ENCODE data around the gene SCN2B.
"Not testable (repeated sequence)": the region's sequence is repeated elsewhere in the genome, so short reads cannot be mapped to it uniquely, and the experiment has no call there.

Gene SCN2B

DNA sequence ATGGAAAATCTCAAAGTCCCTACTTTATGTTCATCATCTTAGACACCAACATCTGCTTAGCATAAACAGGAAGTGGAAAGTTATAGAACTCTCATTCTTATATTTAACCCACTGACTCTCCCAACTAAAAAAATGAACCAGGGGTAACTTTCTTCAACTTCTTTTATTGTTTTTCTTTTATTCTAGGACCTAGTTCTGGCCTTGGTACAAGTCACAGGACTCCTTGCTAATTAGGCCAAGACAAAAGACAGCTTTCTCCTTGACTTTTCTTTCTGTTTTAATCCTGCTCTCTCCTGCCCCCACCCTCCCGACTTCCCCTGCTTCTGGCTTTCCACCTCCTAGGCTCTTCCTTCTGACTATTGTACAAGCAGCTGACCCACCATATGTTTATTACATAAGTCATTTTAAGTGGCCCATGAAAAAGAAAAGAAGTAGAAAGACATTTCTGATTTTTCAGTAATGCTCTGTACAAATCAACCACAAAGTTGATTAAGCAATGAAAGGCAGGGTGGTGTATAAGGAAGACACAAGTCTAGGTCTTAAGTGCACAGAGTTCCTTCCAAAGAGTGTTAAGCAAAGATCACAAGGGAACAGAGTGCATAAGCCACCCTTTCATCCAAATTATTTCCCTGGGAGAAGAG lies 30.1 kb upstream of the SCN2B start:
- DNase-seq (ENCODE audit: low read depth), result no peak

DNA sequence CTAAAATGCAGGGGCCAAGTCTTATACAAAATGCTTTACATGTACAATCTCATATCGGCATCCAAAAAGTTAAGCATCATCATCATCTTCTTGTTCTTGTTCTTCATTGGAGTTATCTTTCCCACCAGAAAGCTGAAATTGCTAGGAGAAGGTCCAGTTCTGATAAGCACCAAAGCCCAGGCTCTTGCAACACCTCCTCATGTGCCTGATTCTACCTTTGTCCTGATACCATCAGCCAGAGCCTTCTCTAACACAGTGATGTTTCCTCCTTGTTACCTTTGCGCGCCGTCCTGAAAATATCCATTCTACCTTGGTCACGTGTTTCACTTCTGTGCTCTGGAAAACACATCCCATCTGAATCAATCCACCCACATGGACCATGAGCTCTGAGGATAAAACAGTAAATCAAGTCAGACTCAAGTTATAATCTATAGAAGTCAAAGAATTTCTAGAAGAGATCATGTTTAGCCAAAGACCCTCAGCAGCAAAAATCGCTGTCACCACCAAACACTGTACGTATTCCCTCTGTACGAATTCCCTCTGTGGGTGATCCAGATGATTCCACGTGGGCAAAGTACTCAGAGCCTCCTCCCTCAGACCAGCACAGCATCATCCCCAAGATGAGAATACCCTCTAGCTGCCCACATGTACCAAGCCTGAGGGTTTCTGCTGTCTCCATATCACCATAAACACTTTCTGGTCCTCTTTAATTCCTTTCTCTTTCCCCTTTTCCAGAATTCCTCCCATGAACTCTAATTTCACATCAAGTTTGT lies 29.4 kb upstream of the SCN2B start:
- no peak for DNase-seq (ENCODE audit: low read depth)

DNA sequence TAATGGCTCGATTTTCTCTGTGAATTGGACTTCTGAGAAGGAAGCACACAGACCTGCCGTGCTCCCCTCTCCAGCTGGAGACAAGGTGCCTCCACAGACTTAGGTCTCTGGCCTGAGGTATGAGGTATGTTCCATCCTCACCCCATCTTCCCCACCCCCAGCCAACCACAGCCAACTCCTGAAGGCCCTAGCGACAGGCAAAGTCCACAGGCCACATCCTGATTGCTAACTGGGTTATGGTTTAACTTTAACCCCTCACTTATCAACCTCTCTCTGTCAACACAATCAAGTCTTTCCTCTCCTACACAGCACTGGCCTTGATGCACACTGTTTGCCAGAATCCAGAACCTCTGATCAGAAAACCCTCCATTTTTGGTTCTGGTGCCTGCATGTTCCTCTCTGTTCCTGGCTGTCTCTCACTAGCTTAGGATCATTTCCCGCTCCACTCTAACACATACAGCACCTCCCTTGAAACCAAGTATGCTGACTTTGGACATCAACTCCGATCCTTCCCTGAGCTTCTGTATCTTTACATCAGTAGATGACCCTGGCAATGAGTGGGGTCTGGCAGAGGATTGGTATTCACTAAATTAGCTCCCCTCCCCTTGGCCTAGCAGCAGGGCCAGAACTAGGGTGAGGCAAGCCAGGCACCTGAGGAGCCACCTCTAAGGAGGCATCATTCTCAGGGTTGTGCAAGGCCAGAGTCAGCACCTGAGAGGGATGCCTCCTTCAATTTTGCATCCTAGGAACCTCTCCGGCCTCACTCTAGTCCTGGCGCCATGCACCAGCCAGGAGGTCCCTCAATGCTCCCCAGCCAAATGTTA lies 26.4 kb upstream of the SCN2B start:
- peak; percentile 41 for DNase-seq (ENCODE audit: low read depth)

DNA sequence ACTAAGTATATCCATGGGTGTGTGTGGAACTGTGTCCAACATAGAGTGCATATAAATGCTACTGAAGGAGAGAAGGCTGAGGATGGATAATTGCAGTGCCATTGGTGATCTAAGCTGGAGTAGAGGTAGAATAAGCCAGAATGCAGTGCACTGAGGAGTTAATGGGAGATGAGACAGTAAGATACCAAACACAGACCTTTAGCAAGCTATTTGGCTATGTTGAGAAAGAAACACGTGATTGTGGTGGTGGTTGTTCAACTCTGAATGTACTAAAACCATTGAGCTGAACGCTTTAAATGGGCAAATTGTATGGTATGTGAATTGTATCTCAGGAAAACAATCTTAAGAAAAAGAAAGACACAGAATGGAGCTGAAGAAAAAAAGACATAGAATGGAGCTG lies 25.5 kb upstream of the SCN2B start:
- no peak for DNase-seq (ENCODE audit: low read depth)

DNA sequence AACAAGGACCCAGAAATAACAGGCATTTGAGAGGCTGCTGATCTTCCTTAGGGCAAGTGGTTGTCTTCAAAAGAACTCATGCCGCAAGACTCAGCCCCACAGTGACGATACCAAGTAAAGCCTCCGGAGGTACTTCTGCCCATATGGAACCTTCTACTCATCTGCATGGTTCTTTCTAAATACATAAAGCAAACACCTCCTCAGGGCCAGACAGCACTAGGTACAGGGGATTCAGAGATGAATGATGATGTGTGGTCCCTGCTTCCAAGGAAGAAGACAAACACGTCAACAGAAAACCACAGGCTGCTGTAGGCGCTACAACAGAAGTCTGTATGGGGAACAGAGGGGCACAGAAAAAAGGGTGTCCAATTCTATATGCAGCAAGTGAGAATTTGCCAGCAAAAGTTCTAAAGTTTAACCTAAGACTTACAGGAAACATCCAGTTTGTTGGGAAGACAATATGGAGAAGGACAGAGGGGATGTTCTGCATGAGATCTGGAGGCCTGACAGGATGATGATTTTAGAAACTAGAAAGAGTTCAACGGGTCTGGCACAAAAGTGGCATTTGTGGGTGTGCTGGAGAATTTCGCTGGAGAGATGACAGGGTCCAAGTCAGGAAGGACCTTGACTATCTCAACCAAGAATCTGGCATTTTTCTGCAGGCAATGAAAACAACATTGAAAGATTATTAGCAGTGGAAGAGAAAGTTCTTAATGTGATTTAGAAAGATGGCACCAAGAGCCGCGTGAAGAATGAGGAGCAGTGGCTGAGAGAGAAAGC lies 24.7 kb upstream of the SCN2B start:
- DNase-seq (ENCODE audit: low read depth), result no peak

DNA sequence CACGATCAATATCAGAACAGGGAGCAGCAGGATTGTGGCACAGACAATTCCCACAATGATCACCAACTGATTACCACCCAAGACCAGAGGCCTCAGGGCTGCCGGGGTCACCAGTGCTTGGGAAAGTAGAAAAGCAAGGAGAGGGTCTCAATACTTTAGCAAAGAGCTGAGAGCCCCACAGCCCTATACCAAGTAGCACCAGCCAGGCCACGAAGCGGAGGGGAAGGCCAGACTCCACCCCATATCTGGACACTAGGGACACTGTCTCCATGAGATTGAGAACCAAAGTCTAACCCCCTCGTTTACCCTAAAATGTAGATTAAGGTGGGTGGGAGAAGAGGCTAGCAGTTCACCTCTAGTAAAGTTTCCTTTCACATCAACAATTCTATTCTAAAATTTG lies 24.1 kb upstream of the SCN2B start:
- no peak for DNase-seq (ENCODE audit: low read depth)

DNA sequence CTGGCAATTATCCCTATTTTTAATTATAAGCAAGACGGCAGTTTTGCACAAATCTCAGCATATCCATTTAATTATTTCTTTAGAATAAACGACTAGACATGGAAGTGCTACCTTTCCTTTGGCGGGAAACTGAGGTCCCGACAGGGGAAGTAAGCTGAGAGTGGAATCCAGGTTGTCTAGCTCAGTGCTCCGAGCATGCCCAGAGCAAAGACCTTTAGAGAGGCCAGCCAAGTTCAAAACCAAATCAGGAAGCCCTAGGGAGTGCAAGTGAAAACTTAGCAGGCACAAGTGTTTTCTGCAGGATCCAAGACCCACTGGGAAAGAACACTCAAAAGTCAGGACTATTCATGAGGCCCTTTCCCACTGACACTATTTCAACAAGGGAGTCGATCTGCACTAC lies 22.7 kb upstream of the SCN2B start:
- DNase-seq (ENCODE audit: low read depth), result no peak

DNA sequence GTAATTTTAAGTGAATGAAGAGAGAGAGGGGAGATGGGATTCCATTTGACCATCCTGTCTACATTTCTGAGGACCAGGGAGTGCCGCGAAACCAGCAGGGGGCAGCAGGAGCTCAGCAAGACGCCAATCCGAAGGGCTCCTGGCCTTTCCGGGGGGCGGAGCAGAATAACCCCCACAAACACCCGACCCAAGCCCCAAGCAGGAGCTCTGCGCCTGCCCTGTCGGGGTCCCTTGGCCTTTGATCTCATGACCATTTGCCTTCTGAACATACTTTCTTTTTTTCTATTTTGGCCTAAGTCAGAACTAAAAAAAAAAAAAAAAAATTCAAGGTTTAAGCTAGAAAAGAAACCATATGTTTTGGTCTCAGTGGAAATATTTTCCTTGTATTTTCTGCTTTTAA lies 21.9 kb upstream of the SCN2B start:
- DNase-seq (ENCODE audit: low read depth), result peak; percentile 58

DNA sequence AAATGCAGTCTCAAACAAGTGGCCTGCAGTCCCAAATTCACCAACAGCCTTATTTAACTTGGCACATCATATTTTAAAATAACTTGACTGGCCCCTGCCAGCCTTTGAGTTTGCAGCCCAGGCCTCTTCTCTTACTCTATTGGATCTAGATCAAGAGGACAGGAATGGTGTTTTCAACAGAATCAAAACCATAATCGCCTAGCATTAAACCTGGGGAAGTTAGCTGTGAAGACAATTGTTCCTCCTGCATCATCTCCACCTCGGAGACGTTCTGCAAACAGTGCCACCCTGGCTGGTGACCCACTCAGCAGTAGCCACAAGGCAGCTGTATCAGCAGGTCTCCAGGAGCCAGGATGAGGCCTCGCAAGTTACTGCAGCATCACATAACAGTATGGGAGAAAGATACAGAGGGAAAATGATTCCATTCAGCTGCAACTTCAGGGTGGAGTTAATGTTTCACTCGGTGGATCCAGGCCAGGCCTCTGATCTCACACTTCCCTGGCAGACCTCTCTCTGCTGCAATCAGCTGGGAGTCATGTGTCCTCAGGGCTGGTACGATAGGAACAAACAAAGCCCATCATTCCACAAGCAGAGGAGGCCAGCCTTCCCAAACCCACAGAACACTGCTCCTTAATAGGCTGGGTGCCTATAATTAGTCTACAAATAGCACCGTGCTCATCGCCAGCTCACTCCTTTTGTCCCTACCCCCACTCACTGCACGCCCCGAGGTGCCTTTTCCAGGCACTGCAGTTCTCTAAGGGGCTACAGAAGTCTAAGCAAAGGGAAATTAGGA lies 18.6 kb upstream of the SCN2B start:
- DNase-seq (ENCODE audit: low read depth), result no peak

DNA sequence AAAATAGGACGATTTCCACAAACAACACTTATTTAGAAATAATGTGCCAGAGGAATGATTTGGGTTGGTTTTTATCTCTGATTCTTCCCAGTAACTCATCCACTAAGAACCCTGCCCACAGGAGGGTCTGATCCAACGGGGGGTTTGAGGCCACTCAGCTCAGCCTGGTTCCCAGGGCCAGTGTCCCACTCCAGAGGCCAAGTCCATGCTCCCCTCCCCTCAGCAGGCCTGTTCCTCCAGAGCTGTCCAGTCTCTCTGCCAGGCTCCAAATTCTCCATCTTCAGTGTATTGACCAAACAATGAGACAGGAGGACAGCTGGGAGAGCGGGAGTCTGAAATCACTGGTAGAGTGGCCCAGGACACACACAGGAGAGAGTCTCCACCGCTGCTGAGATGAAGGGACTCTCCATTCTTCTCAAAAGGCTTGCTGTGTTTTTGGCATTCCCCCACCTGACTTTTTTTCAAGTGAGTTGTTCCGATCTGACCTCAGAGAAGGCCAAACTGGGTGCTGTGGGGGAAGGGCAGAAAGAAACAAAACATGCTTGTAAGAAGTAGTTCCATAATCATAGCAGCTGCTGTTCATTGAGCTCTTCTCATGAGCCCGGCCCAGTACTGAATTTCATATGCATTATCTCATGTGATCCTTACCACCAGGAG lies 17.6 kb upstream of the SCN2B start:
- no peak for DNase-seq (ENCODE audit: low read depth)

DNA sequence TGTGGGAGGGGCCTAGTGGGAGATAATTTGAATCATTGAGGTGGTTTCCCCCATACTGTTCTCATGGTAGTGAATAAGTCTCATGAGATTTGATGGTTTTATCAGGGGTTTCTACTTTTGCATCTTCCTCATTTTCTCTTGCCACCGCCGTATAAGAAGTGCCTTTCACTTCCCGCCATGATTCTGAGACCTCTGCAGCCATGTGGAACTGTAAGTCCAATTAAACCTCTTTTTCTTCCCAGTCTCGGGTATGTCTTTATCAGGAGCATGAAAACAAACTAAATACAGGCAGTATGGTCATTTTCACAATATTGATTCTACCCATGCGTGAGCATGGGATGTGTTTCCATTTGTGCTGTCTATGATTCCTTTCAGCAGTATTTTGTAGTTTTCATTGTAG lies 16.4 kb upstream of the SCN2B start:
- DNase-seq (ENCODE audit: low read depth), result not testable (repeated sequence)

DNA sequence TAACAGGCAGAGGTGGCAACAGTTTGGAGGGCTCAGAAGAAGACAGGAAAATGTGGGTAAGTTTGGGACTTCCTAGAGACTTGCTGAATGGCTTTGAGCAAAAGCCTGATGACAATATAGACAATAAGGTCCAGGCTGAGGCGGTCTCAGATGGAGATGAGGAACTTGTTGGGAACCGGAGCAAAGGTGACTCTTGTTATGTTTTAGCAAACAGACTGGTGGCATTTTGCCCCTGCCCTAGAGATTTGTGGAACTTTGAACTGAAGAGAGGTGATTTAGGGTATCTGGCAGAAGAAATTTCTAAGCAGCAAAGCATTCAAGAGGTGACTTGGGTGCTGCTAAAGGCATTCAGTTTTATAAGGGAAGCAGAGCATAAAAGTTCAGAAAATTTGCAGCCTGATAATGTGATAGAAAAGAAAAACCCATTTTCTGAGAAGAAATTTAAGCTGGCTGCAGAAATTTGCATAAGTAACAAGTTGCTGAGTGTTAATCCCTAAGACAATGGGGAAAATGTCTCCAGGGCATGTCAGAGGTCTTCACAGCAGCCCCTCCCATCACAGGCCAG lies 14.6 kb upstream of the SCN2B start:
- DNase-seq (ENCODE audit: low read depth), result not testable (repeated sequence)

DNA sequence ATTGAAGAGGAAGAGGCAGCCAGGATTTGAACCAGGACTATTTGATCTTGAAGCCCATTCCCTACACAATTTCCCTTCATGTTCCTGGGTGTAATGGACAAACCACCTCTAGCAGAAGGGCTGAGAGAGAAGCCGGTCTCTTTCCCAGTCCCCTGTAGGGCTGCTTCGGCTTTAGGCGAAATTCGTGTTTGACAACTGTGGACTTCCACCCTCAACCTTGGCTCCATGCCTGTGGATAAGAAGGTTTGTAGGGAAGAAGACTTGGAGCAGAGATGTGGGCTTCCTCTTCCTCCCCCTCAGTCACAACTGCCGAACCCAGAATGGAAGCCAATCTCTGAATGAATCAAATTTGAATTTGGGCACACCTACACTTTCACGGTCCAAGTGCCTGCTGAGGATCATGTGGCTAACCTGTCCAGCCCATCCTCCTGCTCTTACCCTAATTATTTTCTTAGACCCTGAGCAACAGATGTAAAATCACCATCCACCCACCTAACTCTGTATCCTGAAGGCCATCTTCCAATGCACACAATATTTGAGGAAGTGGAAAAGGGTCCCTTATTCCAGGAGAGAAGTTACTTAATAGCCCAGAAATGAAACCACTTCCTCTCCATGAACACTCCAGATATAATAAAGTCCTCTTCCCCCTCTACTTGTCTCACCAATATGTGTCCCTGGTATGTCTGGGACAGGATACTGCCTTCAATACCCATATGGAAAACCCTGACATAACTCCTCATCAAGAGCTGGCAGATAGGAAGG lies 10.1 kb upstream of the SCN2B start:
- DNase-seq (ENCODE audit: low read depth), result no peak

DNA sequence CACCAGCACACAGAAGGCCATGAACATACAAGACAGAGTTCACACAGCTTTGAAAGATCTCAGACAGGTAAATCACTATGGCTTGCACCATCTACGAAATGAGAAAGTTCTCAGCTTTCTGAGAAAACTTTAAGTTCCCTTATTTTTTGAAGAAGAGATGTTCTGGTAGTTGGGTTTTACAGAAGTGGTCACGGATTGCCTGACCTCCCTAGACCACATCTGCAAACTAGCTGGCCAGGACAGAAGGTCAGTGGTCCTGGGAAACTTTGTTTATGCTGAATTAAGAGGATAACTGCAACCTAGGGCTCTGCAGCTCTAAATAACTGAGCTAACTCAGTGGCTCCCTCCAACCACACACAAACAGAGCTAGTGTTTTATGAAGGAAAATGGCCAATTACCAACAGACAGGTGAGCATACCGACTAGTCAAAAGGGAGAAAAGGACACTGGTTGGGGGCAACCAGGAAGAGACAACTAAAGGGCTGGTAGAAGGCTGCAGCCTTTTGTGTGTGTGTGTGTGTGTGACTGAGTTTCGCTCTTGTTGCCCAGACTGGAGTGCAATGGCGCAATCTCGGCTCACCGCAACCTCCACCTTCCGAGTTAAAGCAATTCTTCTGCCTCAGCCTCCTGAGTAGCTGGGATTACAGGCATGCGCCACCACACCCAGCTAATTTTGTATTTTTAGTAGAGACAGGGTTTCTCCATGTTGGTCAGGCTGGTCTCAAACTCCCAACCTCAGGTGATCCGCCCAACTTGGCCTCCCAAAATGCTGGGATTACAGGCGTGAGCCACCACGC lies 8.5 kb upstream of the SCN2B start:
- DNase-seq (ENCODE audit: low read depth), result no peak

DNA sequence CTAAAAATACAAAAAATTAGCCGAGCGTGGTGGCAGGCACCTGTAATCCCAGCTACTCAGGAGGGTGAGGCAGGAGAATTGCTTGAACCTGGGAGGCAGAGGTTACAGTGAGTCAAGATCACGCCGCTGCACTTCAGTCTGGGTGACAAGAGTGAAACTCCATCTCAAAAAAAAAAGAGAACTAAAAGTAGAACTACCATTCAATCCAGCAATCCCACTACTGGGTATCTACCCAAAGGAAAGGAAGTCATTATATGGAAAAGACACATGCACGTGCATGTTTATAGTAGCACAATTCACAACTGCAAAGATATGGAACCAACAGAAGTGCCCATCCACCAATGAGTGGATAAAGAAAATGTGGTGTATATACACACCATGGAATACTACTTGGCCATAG lies 7.3 kb upstream of the SCN2B start:
- DNase-seq (ENCODE audit: low read depth), result not testable (repeated sequence)

DNA sequence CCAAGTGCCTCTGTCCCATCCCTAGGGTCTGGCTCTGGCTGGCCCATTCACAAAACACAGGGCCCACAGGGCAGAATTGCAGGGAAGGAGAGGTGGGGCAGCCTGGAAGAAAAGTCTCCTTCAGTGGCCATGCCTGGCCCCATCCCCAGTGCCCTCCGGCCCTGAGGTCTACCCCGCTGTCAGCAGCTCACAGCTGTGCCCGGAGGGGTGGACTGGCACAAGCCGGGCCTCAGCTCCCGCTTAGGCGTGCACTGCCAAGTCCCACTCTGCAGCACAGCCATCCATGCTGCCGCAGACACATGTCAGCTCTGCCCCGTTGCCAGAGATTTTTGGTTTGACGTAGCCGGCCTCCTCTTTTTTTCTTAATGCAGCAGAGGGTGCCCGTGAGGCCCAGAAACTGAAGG lies 3.9 kb upstream of the SCN2B start:
- DNase-seq (ENCODE audit: low read depth), result no peak

DNA sequence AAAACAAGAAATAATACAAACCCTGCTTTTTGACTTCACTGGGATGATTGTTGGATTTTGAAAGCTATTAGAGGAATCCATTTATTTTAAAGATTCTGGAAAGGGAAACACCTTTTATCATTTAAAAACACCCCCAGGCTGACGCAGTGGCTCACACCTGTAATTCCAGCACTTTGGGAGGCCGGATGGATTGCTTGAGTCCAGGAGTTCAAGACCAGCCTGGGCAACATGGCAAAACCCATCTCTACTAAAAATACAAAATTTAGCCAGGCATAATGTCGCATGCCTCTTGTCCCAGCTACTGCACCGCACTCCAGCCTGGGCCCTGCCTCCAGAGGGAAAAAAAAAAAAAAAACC lies 317 bp upstream of the SCN2B start:
- DNase-seq (ENCODE audit: low read depth), result no peak

DNA sequence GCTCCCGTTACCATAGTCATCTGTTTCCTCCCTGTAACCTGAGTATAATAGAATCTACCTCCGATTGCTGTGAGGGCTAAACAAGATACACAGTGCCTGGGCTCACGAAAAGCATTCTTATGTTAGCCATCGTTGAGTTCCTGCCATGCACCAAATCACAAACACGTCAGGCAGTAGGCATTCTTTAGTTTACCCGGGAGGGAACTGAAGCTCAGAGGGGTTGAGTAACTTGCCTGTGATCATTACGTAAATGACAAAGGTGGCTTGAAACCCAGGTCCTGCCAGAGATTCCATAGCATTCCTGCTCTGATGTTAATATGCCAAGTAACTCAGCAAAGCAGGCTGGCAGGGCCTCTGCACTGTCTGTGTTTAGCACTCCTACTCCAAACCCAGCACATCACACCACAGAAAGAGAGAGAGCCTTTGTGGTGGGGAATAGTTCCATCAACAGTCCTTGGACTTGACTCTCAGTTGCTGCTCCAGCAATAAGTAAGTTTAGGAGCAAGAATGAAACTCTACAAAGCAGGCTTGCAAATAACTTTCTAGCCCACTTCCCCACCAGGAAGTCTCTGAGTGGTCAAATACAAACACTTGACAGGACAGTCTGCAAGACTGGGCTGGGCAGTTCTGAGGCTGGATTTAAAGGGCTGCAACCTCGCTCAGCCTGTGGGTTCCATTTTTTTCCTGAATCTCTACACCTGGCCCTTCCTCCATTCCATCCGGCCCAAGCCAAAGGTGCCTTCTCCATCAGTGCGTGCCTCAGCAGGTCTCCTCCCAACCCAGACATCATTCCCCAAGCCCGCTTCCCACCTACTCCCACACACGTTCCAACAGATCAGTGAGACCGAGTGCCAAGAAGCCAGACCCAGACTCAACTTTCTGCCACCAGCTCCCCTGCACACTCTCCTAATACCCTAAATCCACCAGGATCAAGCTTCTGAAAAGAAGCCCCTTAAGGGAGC lies 1.1 kb downstream of the SCN2B start:
- no peak for DNase-seq (ENCODE audit: low read depth)

Data from activated T-helper 1 cell treated with Interleukin-2 at 50 U/mL for 16 hours (primary cell).